A172 (cell line): Measurements from ENCODE around the gene B4GALNT3. TPM values are rescaled to one million over a fixed set of nuclear protein-coding genes. Genes with fewer than 3 reads are reported as not detected.

Source experiments
- DNase-seq: peaks from one replicate; pipeline ENCODE4 v3.0.0-alpha.2; 2015; ENCODE audit warnings: low spot score
- total RNA-seq: library from RNA; depleted of rRNA; stranded (reverse); fragments of >200 nt; shearing (Covaris generic); gene quantifications from 2 replicates; pipeline ENCODE4 v1.2.3, GENCODE V29; 2014

B4GALNT3 gene
- total RNA-seq, 1 experiment from 2014 or later, result 1.9 TPM

DNA sequence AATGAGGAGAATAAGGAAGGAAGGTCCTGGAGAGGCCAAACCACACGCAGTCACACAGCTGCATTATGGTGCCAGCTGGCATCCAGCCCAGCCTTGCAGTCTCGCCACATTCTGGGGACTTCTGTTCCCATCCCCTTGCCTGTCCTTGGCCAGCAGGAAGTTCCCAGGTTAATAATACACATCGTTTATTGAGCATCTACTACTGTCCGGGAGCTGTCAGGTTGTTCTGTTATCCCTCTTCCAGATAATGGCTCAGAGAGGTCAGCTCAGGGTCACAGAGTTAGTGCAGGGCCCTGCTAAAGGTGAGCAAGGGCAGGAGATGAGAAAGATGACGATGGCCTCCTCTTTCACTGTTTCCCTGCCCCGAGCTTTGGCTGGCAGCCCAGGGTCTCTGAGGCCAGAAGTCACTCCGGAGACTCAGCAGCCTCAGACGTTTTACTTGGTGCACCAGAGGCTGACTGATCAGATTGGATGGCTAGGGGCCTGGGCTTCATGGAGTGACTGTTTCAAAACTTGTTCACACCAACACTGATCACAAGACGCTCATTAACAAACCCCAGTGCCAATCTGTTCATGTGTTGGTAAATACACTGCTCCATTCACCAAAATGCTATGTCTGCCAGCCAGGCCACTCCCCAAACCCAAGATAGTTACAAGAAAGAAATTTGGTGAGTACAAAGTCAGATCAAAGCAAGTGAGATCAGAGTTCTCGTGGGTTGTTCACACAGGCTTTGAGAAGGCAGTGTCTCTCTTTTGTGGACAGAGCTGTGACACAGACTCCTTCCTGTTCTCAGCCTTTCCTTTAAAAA is 79.2 kb downstream of the B4GALNT3 start:
- peak; percentile 75 for DNase-seq

DNA sequence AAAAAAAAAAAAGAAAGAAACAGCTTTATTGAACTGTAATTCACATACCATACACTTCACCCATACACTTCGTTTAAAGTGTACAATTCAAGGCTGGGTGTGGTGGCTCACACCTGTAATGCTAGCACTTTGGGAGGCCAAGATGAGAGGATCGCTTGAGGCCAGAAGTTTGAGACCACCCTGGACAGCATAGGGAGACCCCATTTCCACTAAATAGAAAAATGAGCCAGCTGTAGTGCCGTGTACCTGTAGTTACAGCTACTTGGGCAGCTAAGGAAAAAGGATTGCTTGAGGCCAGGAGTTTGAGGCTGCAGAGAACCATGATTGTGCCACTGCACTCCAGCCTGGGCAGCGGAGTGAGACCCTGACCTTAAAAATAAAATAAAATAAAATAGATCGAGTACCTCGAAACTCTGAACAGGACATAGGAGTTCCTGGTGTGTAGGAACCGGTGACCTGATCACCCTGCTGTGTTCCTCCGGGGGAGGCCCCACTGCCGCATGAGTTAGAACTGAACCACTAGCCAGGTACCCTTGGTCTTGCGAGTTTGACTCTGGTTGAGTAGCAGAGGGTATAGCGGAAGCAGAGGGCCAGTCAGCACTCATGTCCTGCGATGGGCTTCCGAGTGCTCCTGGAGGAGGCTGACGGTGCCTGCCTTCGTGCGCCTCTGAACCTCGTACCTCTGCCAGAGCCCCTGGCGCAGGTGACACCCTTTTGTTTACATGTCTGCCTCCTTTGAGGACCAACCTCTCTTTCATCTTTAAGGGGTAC is 80.0 kb downstream of the B4GALNT3 start:
- no peak for DNase-seq

DNA sequence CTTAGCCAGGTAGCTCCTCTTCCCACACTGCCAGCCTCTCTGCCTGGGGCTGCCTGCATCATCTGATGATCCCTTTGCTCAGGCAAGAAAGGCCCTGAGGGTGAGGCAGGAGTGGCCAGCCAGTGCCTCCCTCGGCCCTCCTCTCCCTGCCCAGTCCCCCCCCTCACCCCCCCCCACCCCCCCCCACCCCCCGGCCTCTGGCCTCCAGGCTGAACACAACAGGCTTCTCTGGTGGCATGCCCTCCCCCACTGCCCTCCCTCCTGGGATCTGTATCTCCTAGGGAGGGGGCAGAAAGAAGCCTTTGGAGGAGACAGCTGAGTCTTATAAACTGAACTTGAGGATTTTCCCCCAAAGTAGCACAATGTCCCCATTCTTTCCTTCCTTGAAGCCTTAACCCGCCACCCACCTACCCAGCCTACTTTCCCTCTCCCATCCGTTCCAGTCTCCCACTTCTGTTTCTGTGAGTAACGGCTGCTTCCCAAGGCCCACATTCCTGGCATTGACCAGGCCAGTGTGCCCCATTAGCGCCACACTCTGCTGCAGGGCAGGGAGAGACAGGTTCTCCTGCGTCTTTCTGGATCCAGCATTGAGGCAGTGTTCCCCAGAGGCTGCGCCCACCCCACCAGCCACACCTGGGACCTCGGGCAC is 82.1 kb downstream of the B4GALNT3 start:
- peak; percentile 7 for DNase-seq

DNA sequence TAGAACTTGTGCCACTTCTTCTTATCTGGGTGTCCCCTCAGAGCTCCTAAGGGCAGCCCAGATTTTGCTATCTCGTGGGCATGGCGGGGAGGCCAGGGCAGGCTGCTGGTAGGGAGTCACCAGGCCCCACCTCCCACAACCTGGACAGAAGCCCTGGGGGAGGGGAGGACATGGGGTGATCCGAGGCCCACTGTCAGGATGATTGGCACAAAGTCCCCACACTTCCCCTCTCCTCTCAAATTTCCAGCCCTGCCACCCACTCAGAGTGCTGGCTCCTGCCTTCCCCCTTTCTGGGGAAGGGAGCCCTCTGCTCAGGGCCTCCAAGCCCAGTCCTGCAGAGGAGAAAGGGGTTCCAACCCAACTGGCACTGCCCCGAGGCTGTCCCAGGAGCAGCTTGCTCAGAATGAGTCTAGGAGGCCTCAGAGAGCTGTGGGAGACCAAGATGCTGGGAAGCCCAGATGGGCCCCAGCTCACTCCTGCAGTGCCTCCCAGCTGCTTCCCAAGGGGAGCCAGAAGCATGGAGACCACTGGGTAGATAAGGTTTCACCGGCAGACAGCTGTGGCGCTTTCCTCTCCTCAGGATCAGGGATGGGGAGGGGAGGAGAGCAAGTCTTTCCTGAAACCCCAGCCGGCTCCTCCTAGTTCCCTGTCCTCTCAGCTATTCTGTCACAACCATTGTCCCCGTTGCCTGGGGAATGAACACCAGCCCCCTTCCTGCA is 82.8 kb downstream of the B4GALNT3 start:
- DNase-seq, result no peak

DNA sequence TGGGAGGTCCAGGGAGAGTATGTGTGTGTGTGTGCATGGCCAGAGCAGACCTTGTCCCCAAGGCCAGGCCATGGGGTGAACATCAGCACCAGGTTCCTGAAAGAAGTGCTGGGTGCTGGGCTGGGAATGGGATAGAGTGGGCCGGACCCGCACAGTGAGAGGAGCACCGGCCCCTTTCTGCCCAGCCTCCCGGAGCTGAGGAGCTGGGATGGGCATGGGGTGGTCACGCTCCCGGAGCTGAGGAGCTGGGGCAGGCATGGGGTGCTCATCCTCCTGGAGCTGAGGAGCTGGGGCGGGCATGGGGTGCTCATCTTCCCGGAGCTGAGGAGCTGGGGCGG is 83.3 kb downstream of the B4GALNT3 start:
- DNase-seq, result no peak

DNA sequence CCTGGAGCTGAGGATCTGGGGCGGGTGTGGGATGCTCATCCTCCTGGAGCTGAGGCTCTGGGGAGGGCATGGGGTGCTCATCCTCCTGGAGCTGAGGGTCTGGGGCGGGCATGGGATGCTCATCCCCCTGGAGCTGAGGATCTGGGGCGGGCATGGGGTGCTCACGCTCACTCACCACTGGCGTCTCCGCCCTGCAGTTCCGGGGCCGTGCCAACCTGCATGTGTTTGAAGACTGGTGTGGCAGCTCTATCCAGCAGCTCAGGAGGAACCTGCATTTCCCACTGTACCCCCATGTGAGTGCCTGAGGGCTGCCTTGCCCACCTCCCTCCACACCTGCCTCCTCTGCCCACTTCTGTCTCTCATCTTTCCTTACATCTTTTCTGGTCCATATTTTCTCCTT is 84.4 kb downstream of the B4GALNT3 start:
- no peak for DNase-seq

DNA sequence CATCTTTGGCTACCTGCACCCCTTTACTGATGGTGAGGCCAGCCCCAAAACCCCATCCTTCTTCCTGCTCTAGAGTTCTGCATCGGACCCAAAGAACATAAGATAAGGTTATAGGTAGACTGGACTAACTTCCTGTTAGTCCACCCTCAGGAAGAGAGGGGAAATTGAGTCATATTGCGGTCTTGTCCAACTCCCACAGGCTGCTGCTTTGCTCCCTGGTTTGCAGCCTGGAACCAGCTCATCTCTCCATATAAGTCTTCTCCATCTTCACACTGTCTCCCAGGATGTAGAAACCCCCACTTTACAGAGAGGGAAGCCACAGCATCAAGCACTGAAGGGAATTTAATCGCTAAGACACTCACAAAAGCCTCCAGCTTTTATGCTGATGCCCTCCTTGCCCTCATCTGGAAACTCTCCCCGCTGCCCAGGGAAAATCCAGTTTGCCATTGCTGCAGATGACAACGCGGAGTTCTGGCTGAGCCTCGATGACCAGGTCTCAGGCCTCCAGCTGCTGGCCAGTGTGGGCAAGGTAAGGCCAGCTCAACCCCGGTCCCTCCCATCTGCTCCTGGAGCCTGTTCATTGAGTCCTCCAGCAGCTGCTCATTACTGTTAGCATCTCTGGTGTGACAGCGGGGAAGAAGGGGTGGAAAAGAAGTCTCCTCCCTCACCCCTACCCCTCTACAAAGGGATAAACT is 85.3 kb downstream of the B4GALNT3 start:
- no peak for DNase-seq

DNA sequence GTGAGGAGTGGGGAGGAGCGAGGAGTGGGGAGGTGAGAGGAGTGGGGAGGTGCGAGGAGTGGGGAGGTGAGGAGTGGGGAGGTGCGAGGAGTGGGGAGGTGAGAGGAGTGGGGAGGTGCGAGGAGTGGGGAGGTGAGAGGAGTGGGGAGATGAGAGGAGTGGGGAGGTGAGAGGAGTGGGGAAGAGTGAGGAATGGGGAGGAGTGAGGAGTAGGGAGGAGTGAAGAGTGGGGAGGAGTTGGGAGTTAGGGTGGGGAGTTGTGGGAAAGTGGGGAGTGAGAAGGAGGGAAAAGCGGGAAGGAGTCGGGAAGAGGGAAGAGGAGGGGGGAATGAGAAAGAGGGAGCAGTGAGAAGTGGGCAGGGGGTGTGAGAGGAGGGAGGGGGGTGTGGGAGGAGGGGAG is 86.1 kb downstream of the B4GALNT3 start:
- DNase-seq, result no peak

DNA sequence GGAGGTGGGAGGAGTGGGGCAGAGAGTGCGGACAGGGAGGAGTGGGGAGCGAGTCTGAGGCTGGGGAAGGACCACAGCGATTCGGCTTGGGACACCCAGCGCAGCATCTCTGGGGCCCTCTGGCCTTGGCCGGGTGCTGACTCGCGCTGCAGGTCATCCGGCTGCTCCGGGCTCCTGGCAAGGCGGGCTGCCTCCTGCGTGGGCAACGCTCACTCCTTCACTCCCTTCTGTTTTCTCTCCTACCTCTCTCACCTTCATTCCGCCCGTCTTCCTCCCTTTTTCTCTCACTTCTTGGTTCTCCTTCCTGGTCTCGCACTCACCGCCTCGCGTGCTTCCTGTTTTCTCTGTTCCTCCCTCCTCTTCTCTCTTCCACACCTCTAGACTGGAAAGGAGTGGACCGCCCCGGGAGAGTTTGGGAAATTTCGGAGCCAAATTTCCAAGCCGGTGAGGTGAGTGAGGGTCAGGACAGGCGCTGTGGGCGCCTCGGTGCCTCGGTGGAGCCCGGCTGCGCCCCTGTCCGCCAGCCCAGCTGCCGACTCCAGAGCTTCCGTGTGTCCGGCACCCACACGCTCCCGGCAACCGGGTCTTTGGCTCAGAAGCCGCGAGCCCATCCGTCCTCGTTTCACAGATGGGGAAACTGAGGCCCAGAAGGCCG is 86.7 kb downstream of the B4GALNT3 start:
- DNase-seq, result no peak

DNA sequence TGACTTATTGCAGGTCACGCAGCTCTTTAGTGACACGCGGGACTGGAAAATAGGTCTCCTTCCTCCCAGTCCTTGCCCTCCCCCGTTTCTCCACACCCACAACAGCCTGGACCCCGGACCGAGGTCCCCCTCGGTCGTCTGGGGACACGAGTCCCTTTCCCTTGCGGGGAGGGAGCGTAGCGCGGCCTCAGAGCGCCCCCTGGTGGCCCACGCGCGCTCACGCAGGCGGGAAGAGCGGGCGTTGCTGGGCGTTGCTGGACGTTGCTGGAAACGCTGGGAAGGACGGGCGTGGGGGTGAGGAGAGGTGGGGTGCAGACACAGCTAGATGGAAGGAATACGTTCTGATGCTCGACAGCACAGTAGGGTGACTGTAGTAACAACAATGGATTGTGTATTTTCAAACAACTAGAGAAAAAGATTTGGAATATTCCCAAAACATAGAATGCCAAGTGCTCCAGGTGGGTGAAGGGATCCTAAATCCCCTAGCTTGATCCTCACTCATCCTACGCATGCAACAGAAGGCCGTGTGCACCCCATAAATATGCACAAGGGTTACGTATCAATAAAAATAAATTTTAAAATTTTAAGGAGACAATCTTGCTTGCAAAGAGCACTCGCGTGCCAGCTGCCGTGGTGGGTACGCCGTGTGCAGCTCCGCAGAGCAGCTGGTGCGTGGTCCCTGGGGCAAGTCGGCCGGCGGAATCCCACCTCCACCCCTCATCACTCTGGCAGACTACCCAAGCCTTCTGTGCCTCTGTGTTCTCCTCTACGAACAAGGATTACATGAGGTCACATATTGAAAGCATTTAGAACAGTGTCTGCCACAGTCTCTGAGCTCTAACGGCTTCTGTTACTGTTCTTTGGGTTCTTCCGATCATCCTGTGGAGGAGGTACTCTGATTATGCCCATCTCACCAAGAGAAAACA is 87.4 kb downstream of the B4GALNT3 start:
- peak; percentile 7 for DNase-seq

DNA sequence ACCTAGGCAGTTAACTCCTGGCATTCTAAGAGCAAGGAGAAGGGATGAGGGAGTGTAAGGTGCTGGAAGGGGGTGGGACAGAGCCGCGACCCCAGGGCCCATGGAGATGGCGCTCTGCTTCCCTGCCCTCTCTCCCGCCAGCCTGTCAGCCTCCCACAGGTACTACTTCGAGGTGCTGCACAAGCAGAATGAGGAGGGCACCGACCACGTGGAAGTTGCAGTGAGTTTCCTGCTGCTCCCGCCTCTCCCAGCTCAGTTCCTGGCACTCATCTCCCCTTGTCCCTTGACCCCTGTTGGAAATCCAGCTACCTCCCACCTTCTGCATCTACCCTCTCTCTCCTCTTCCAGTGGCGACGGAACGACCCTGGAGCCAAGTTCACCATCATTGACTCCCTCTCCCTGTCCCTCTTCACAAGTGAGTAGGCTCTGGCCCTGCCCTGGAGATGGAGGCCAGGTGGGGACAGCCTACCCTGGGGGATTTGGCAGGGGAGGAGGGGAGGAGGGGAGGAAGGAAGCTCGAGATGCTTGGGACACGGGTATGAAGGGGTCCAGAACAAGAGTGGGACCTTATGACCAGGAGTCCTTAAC is 88.2 kb downstream of the B4GALNT3 start:
- no peak for DNase-seq

DNA sequence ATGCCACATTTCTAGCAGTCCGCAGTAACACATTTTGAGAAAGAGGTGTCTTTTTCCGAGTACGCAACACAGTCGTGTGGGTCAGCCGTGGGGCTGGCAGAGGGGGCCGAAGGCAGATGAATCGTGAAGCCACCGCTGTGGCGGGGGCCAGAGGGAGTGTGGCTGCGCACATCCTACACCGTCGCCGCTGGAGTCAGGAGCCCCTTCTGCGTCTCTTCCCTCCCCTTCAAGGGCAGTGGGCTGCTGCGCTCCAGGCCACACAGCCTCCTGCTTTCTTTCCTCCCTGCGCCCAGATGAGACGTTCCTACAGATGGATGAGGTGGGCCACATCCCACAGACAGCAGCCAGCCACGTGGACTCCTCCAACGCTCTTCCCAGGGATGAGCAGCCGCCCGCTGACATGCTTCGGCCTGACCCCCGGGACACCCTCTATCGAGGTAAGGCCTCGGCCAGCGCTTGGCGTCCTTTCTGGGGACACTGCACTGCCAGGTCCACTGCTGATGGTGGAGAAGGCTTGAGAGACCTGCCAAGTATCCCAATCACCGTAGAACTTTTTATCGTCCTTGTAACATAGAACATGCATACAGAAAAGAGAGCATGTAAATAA is 89.8 kb downstream of the B4GALNT3 start:
- no peak for DNase-seq

DNA sequence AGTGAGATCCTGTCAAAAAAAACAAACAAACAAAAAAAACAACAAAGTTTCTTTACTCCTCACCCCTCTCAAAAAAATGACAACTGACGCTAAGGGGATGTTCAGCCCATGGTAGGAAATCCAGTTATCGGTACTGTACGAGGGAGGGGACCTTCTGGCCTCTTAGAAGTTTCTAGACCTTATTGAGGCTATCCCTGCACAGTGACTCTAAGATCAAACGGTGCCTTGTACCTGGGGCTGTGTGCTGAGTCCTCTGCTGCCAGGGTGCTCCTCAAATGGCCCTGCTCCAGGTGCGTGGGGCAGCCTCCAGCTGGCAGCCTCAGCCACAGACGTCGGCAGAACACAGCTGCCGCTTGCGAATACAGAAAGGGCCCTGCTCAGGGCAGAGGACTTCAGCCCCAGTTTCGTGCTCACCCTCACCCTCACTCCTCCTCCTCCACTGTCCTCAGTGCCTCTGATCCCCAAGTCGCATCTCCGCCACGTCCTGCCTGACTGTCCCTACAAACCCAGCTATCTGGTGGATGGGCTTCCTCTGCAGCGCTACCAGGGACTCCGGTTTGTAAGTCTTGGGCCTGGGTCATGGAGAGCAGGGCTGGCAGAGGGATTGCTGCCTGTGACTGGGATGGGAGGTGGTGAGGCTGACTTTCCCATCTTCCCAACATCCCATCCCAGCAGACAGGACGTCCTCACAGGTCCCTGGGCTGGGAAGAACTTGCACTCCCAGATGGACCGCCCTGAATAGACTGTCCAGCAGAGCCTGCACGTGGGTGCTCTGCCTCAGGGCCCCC is 90.9 kb downstream of the B4GALNT3 start:
- no peak for DNase-seq

DNA sequence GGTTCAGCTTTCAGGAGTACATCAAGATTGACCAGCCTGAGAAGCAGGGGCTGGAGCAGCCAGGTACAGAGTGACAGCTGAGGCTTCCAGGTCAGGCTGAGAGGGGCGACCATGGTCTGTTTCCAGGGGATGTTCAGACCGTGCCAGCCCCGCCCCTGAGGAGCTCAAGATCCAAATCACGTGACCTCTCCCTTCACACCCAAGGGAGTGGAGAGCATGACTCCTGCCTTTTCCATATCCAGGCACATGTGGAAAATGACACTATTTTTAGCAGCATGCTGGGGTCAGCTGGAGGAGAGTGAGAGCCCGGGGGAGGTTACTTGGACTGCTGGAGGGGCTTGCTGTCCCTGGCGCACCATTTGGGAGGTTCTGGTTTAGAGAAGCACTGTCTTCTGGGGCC is 92.7 kb downstream of the B4GALNT3 start:
- DNase-seq, result no peak

DNA sequence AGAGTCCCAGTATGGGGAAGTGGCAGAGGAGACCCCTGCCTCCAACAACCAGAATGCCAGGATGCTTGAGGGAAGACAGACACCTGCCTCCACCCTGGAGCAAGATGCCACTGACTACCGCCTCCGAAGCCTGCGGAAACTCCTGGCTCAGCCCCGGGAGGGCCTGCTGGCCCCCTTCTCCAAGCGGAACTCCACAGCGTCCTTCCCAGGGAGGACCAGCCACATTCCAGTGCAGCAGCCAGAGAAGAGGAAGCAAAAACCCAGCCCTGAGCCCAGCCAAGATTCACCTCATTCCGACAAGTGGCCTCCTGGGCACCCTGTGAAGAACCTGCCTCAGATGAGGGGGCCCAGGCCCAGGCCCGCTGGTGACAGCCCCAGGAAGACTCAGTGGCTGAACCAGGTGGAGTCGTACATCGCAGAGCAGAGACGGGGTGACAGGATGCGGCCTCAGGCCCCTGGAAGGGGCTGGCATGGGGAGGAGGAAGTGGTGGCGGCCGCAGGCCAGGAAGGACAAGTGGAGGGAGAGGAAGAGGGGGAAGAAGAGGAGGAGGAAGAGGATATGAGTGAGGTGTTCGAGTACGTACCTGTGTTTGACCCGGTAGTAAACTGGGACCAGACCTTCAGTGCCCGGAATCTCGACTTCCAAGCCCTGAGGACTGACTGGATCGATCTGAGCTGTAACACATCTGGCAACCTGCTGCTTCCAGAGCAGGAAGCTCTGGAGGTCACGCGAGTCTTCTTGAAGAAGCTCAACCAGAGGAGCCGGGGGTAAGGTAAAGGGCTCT is 93.7 kb downstream of the B4GALNT3 start:
- no peak for DNase-seq

DNA sequence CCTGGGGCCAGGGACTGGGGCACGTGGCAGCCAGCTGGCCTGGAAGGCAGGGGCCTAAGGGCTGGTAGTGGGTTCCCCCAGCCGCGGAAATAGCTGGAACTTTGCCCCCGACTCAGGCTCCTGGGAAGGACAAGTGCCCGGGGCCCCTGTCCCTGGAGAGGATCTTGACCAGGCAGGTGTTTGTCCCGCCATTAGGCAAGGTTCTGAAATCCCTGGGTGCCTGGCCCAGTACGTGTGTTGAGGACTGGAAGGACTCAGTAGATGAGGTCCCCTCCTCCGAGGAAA is 94.2 kb downstream of the B4GALNT3 start:
- DNase-seq, result no peak

DNA sequence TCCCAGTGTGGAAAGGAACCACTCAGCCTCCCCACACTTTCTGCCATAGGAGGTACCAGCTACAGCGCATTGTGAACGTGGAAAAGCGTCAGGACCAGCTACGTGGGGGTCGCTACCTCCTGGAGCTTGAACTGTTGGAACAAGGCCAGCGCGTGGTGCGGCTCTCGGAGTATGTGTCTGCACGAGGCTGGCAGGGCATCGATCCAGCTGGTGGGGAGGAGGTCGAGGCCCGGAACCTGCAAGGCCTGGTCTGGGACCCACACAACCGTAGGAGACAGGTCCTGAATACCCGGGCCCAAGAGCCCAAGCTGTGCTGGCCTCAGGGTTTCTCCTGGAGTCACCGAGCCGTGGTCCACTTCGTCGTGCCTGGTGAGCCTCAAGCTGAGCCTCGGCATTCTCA is 96.8 kb downstream of the B4GALNT3 start:
- DNase-seq, result no peak

DNA sequence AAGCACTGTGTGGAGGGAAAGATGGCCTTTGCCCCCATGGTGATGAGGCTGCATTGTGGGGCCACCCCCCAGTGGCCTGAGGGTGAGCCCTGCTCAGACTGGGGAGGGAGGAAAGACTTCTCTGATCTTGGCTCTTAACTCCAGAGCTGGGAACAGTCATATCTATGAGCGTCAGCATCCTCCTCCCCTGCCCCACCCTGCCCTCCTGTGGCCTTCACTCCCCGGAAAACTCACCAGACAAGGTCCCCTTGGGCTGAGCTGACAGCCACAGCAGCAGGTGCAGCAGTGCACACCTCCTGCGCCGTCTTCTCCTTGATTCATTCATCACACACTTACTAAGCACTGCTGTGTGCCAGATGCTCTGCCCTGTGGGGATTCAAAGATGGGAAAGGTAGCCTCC is 98.8 kb downstream of the B4GALNT3 start:
- DNase-seq, result no peak
